IMR-90 (cell line): ENCODE data around the gene PDHB. TPM values are rescaled to one million over a fixed set of nuclear protein-coding genes. Genes with fewer than 3 reads are reported as not detected.
A peak's percentile ranks its signal among the peaks of the same experiment; 100 is the strongest.

Experiments used
- ATAC-seq: fragments of 200-7000 bp; cut with Tn5 transposase; 2 replicates; pipeline ENCODE4 v1.9.1; 2020; ENCODE audit warnings: low read depth, mild to moderate bottlenecking, moderate library complexity
- BruUV-seq: library from RNA; stranded (reverse); fragments of 400-500 nt; replicated peaks from 2 replicates; lab custom pipeline; 2021; lab: Mats Ljungman, UMichigan
- CTCF ChIA-PET: fragments of 300-600 bp; formaldehyde crosslinking; extraction: SDS; loops from one replicate; lab custom pipeline; 2021; ENCODE audit warnings: antibody characterized with exemption; lab: Yijun Ruan, JAX
- POLR2A ChIA-PET: fragments of 300-600 bp; sonication (Branson Sonifier 250); formaldehyde crosslinking; loops from one replicate; lab custom pipeline; 2022; ENCODE audit warnings: antibody characterized with exemption; ENCODE audit not compliant: unreplicated experiment; lab: Charles Lee
- DNase-seq: peaks from one replicate; pipeline ENCODE4 v3.0.0; 2013
- H2AFZ ChIP-seq: replicated peaks from 2 replicates; pipeline ENCODE3; 2013; ENCODE audit warnings: low read length, mild to moderate bottlenecking; ENCODE audit not compliant: poor library complexity
- H2AK5ac ChIP-seq: 2 replicates; pipeline ENCODE4 v1.6.1; 2013; ENCODE audit warnings: low read depth, low read length, inconsistent platforms
- H2AK9ac ChIP-seq: replicated peaks from 2 replicates; pipeline ENCODE3; 2013; ENCODE audit warnings: mild to moderate bottlenecking, low read depth, low read length, moderate library complexity; ENCODE audit not compliant: poor library complexity
- H2BK120ac ChIP-seq: 2 replicates; pipeline ENCODE4 v1.6.1; 2013; ENCODE audit warnings: low read depth, low read length, inconsistent platforms
- H2BK15ac ChIP-seq: 3 replicates; pipeline ENCODE4 v1.6.1; 2013; ENCODE audit warnings: low read depth, low read length, inconsistent platforms
- H2BK20ac ChIP-seq: 2 replicates; pipeline ENCODE4 v1.6.1; 2013; ENCODE audit warnings: low read depth, mild to moderate bottlenecking, inconsistent platforms, low read length, moderate library complexity
- H2BK5ac ChIP-seq: 2 replicates; pipeline ENCODE4 v1.6.1; 2013; ENCODE audit warnings: mild to moderate bottlenecking, low read depth, low read length, inconsistent platforms; ENCODE audit not compliant: poor library complexity, severe bottlenecking
- H3K14ac ChIP-seq: replicated peaks from 2 replicates; pipeline ENCODE4 v1.6.1; 2013; ENCODE audit warnings: low read depth, low read length, inconsistent platforms
- H3K18ac ChIP-seq: 2 replicates; pipeline ENCODE4 v1.6.1; 2013; ENCODE audit warnings: low read depth, low read length, control low read depth
- H3K23ac ChIP-seq: 2 replicates; pipeline ENCODE4 v1.6.1; 2013; ENCODE audit warnings: low read depth, low read length, inconsistent platforms
- H3K27ac ChIP-seq: 2 replicates; pipeline ENCODE4 v1.5.1; 2013; ENCODE audit warnings: mild to moderate bottlenecking, control low read depth, low read length; ENCODE audit not compliant: insufficient read depth
- H3K27me3 ChIP-seq: 2 replicates; pipeline ENCODE4 v1.6.1; 2013; ENCODE audit warnings: low read length; ENCODE audit not compliant: control insufficient read depth, insufficient read depth
- H3K36me3 ChIP-seq: 2 replicates; pipeline ENCODE4 v1.6.1; 2013; ENCODE audit warnings: low read length, mixed read lengths; ENCODE audit not compliant: control insufficient read depth, insufficient read depth
- H3K4ac ChIP-seq: 2 replicates; pipeline ENCODE4 v1.6.1; 2013; ENCODE audit warnings: low read depth, low read length, inconsistent platforms
- H3K4me1 ChIP-seq: 2 replicates; pipeline ENCODE4 v1.6.1; 2013; ENCODE audit warnings: low read length, mixed read lengths; ENCODE audit not compliant: control insufficient read depth, insufficient read depth
- H3K4me2 ChIP-seq: 2 replicates; pipeline ENCODE4 v1.6.1; 2013; ENCODE audit warnings: low read depth, mild to moderate bottlenecking, control low read depth, low read length, moderate library complexity
- H3K4me3 ChIP-seq: 2 replicates; pipeline ENCODE4 v1.5.1; 2013; ENCODE audit warnings: low read depth, mild to moderate bottlenecking, control low read depth, low read length, moderate library complexity; ENCODE audit not compliant: insufficient read depth
- H3K56ac ChIP-seq: 2 replicates; pipeline ENCODE4 v1.6.1; 2013; ENCODE audit warnings: low read length, inconsistent platforms; ENCODE audit not compliant: insufficient read depth; ENCODE audit errors: extremely low read depth
- H3K79me1 ChIP-seq, 2 experiments: 2 replicates each; pipeline ENCODE4 v1.6.1; 2013; ENCODE audit warnings: low read length in 2 of 2, inconsistent platforms in 1 of 2, low read depth in 1 of 2
- H3K9ac ChIP-seq: 2 replicates; pipeline ENCODE4 v1.6.1; 2013; ENCODE audit warnings: low read depth, low read length, control low read depth
- H3K9me1 ChIP-seq: 2 replicates; pipeline ENCODE4 v1.6.1; 2013; ENCODE audit warnings: low read length, inconsistent platforms; ENCODE audit not compliant: insufficient read depth
- H3K9me3 ChIP-seq: 2 replicates; pipeline ENCODE4 v1.6.1; 2013; ENCODE audit warnings: low read length; ENCODE audit not compliant: control insufficient read depth, insufficient read depth
- H4K20me1 ChIP-seq: 2 replicates; pipeline ENCODE4 v1.6.1; 2013; ENCODE audit warnings: low read length, inconsistent platforms; ENCODE audit not compliant: insufficient read depth
- H4K5ac ChIP-seq: 2 replicates; pipeline ENCODE4 v1.6.1; 2013; ENCODE audit warnings: mild to moderate bottlenecking, low read depth, low read length, control low read depth
- H4K8ac ChIP-seq, 2 experiments: 2 replicates each; pipeline ENCODE4 v1.6.1; 2013; ENCODE audit warnings: low read depth in 2 of 2, low read length in 2 of 2, control low read depth in 1 of 2, inconsistent platforms in 1 of 2
- H4K91ac ChIP-seq: 2 replicates; pipeline ENCODE4 v1.6.1; 2013; ENCODE audit warnings: low read depth, low read length, inconsistent platforms; ENCODE audit not compliant: insufficient read depth
- CEBPB ChIP-seq: IDR thresholded peaks from 2 replicates; pipeline ENCODE4 v1.6.1; 2012; ENCODE audit warnings: low read depth, low read length, improper control_type of control experiment
- FOS ChIP-seq: fragments of 150-350 bp; IDR thresholded peaks from 2 replicates; pipeline ENCODE4 v1.6.1; 2016; ENCODE audit warnings: low read depth, low read length
- MAZ ChIP-seq: IDR thresholded peaks from 2 replicates; pipeline ENCODE4 v1.6.1; 2012; ENCODE audit warnings: low read depth, mild to moderate bottlenecking, low read length, improper control_type of control experiment, moderate library complexity, borderline replicate concordance
- MXI1 ChIP-seq: IDR thresholded peaks from 2 replicates; pipeline ENCODE4 v1.6.1; 2012; ENCODE audit warnings: low read depth, mild to moderate bottlenecking, low read length, moderate library complexity, borderline replicate concordance
- WGBS, 2 experiments: methylation state at CpG; one replicate each; pipeline versions ENCODE4 v1.1.5 to v1.1.7; 2013; ENCODE audit warnings: missing lambda C conversion rate in 2 of 2; ENCODE audit not compliant: insufficient read length in 1 of 2; ENCODE audit errors: extremely low coverage in 2 of 2; 5-methylcytosine and 5-hydroxymethylcytosine counted together
- dilution Hi-C: fragments of 300-500 bp; cut with HindIII; formaldehyde crosslinking; loops from one replicate; pipeline ENCODE4 v1.14.3; 2018; ENCODE audit warnings: low sequenced_read_pairs; ENCODE audit not compliant: unreplicated experiment
- in situ Hi-C: fragments of 300-500 bp; cut with MboI; formaldehyde crosslinking; loops from 3 replicates; pipeline ENCODE4 v1.14.3; 2019; ENCODE audit warnings: low sequenced_read_pairs, inconsistent platforms, mixed read lengths
- intact Hi-C: fragments of 100-400 bp; cut with micrococcal nuclease; formaldehyde crosslinking; loops from 2 replicates; pipeline ENCODE4 v1.10.0; 2022
- polyA plus RNA-seq, 3 experiments: library from polyadenylated mRNA; depleted of rRNA; stranded (reverse); fragments of >200 nt; gene quantifications; 2 replicates each; pipeline ENCODE4 v1.2.3, GENCODE V29; 2012; ENCODE audit warnings: low replicate concordance in 1 of 3
- total RNA-seq: library from RNA; depleted of rRNA; stranded (reverse); fragments of >200 nt; gene quantifications from 2 replicates; pipeline ENCODE4 v1.2.3, GENCODE V29; 2012

Gene PDHB
- total and polyA plus RNA-seq, 2 of the 4 experiments (the other 2 are of a cell fraction): 69.2 to 73.5 TPM

DNA sequence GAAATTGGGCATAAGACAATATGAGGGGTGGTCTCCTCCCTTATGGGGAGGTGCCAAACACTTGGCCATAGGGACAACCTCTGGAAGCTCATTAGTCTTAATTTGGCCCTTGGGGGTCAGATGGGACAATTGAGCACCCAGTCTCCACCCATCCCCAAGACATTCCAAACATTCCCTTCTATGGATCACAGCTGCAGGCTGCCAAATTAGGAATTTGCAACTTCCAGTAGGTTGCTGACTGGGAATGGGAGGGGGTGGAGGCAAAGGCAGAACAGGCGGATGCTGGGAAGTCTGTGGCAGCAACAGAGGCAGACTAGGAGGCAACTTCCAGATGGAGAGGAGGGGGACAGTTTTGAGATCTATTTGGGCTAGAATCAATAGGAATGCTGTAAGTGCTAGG, 1.4 kb upstream of the PDHB start:
- H3K56ac ChIP-seq: peak overlapping the region; percentile 92
- H3K4me2 ChIP-seq: peak overlapping the region; percentile 48; the same call in 1 of the 2 replicates
- no peaks in the 10 kb centered on the region for H3K9me3 ChIP-seq
- ChIA-PET CTCF (interaction anchor here (1.1 kb wide), 1 partner anchor 134 kb away, joined by 3 read pairs; no protein-coding TSS in a partner anchor), POLR2A (interaction anchor here (0.8 kb wide), 1 partner anchor 52 kb away, joined by 3 read pairs; no protein-coding TSS in a partner anchor)
- no peak overlapping the region for H3K4me3 ChIP-seq
- H3K27ac ChIP-seq: peak overlapping the region; percentile 86
- peak overlapping the region; percentile 93 for H4K91ac ChIP-seq
- peak overlapping the region; percentile 93 for H2BK120ac ChIP-seq
- peak overlapping the region; percentile 86 for H3K23ac ChIP-seq
- H2AK5ac ChIP-seq: peak overlapping the region; percentile 61; the same call in 1 of the 2 replicates
- peak overlapping the region; percentile 79 for H2AFZ ChIP-seq
- H3K9me1 ChIP-seq: peaks cover 6% of the 10 kb centered on the region; the same call in 1 of the 2 replicates
- H2BK5ac ChIP-seq: peak overlapping the region; percentile 91
- no TSS peak for BruUV-seq
- intact Hi-C loops (loop anchor here (5.0 kb wide), 1 partner anchor 37 kb away; no protein-coding TSS in a partner anchor), dilution Hi-C loops (no loop called here), in situ Hi-C loops (no loop called here)
- H3K9ac ChIP-seq: peak overlapping the region; percentile 53; the same call in 1 of the 2 replicates
- ATAC-seq (peak; percentile 53), DNase-seq (peak; percentile 73)
- peak overlapping the region; percentile 95 for H3K4ac ChIP-seq
- peak overlapping the region; percentile 91 for H2BK20ac ChIP-seq
- peaks cover 17 to 26% of the 10 kb centered on the region in 2 experiments; a peak in 3 of 4 replicates for H3K79me1 ChIP-seq
- H2BK15ac ChIP-seq: peak overlapping the region; percentile 89; the same call in 2 of the 3 replicates
- peaks cover 12% of the 10 kb centered on the region for H3K4me1 ChIP-seq
- WGBS, 2 experiments: 17% methylated on average over 1 of the region's 1 CpG; no CpG with 5 or more reads in 1 of the 2 experiments
- H4K5ac ChIP-seq: peak overlapping the region; percentile 77
- H3K14ac ChIP-seq: peak overlapping the region; percentile 79
- H3K36me3 ChIP-seq: peaks cover 10% of the 10 kb centered on the region
- peak overlapping the region; percentile 49 for H3K18ac ChIP-seq
- H3K27me3 ChIP-seq: no peaks in the 10 kb centered on the region
- peak overlapping the region; percentile 90 to 97 for H4K8ac ChIP-seq
- peaks cover 4% of the 10 kb centered on the region; the same call in 1 of the 2 replicates for H4K20me1 ChIP-seq
- TF ChIP-seq CEBPB (no peak), FOS (no peak), MXI1 (no peak), MAZ (peak; percentile 53; the same call in 1 of the 2 replicates)
- peak overlapping the region; percentile 70 for H2AK9ac ChIP-seq
